HepG2 (cell line): Measurements from ENCODE around the gene MYLK3. TPM values are rescaled to one million over a fixed set of nuclear protein-coding genes. Genes with fewer than 3 reads are reported as not detected.

Experiments
- ATAC-seq: fragments of 200-7000 bp; cut with Tn5 transposase; 3 replicates; pipeline ENCODE4 v1.9.1; 2020; ENCODE audit warnings: mild to moderate bottlenecking, moderate library complexity
- BruUV-seq: library from RNA; stranded (reverse); fragments of 400-500 nt; replicated peaks from 2 replicates; lab custom pipeline; 2021; lab: Mats Ljungman, UMichigan
- CTCF ChIA-PET: fragments of 300-600 bp; formaldehyde crosslinking; extraction: SDS; loops from one replicate; lab custom pipeline; 2021; ENCODE audit warnings: low total read pairs, inconsistent platforms, low intra/inter-chr PET ratio; lab: Yijun Ruan, JAX
- POLR2A ChIA-PET: fragments of 350-600 bp; sonication (Branson Sonifier 250); formaldehyde crosslinking; loops from one replicate; lab custom pipeline; 2020; ENCODE audit warnings: antibody characterized with exemption, inconsistent platforms; lab: Yijun Ruan, JAX
- DNase-seq: peaks from one replicate; pipeline ENCODE4 v3.0.0-alpha.2; 2015; ENCODE audit warnings: low spot score
- FAIRE-seq: peaks from 3 replicates; lab custom pipeline; 2011; peaks lifted over from hg19 to GRCh38; lab: Jason Lieb, UNC
- H2AFZ ChIP-seq: one replicate; pipeline ENCODE4 v1.6.1; 2011; ENCODE audit warnings: low read length, inconsistent platforms
- H3K27ac ChIP-seq: fragments of 300-600 bp; 3 replicates; pipeline ENCODE4 v1.8.0; 2011; ENCODE audit warnings: mixed run types, mild to moderate bottlenecking, mixed read lengths, low read length, inconsistent platforms; ENCODE audit not compliant: insufficient read depth; ENCODE audit errors: extremely low read length
- H3K27me3 ChIP-seq, 2 experiments: fragments of 200-600 bp in 1 of 2; 2 replicates in 1 of 2; 3 replicates in 1 of 2; pipeline versions ENCODE4 v1.6.0 to v1.8.0; 2011; ENCODE audit warnings: low read length in 2 of 2, mild to moderate bottlenecking in 2 of 2, moderate library complexity in 2 of 2, inconsistent platforms in 1 of 2; ENCODE audit not compliant: insufficient read depth in 2 of 2, control insufficient read depth in 1 of 2
- H3K36me3 ChIP-seq, 2 experiments: fragments of 200-600 bp in 1 of 2; replicated peaks in 1 of 2; 2 replicates in 1 of 2; 3 replicates in 1 of 2; pipeline versions ENCODE4 v1.5.1 to v1.8.0; 2011; ENCODE audit warnings: low read length in 2 of 2, inconsistent platforms in 1 of 2; ENCODE audit not compliant: insufficient read depth in 2 of 2, control insufficient read depth in 1 of 2
- H3K4me1 ChIP-seq: 2 replicates; pipeline ENCODE4 v1.5.1; 2012; ENCODE audit warnings: low read length, inconsistent platforms; ENCODE audit not compliant: insufficient read depth
- H3K4me2 ChIP-seq: 2 replicates; pipeline ENCODE4 v1.6.0; 2011; ENCODE audit warnings: low read depth, low read length, inconsistent platforms
- H3K4me3 ChIP-seq, 3 experiments: fragments of 200-600 bp in 1 of 3; sonication (generic), shearing (Covaris generic) in 1 of 3; replicated peaks in 1 of 3; 2 replicates each; pipeline ENCODE4 v1.5.1; 2011 to 2016; ENCODE audit warnings: low read length in 3 of 3, inconsistent platforms in 2 of 3, low read depth in 2 of 3, mild to moderate bottlenecking in 2 of 3, control low read depth in 1 of 3, mixed read lengths in 1 of 3; ENCODE audit not compliant: insufficient read depth in 1 of 3
- H3K79me2 ChIP-seq: one replicate; pipeline ENCODE4 v1.6.1; 2011; ENCODE audit warnings: low read length, inconsistent platforms; ENCODE audit not compliant: insufficient read depth
- H3K9ac ChIP-seq: 2 replicates; pipeline ENCODE4 v1.6.0; 2011; ENCODE audit warnings: mild to moderate bottlenecking, low read depth, low read length, inconsistent platforms; ENCODE audit not compliant: insufficient read depth
- H3K9me3 ChIP-seq: 2 replicates; pipeline ENCODE4 v1.5.1; 2012; ENCODE audit warnings: mild to moderate bottlenecking, low read length
- H4K20me1 ChIP-seq: 2 replicates; pipeline ENCODE4 v1.6.0; 2011; ENCODE audit warnings: inconsistent platforms, mild to moderate bottlenecking, low read length, moderate library complexity; ENCODE audit not compliant: insufficient read depth
- BATF2 ChIP-seq: sonication (generic); formaldehyde crosslinking; IDR thresholded peaks from 2 replicates; pipeline ENCODE4 v1.8.0; 2022; ENCODE audit warnings: mild to moderate bottlenecking, missing genetic modification reagents, moderate library complexity
- HNF4G ChIP-seq, 2 experiments: sonication (generic) in 1 of 2; formaldehyde crosslinking in 1 of 2; IDR thresholded peaks; 2 replicates each; pipeline versions ENCODE4 v1.4.0 to v1.6.1; 2011 to 2020; ENCODE audit warnings: borderline replicate concordance in 2 of 2, low read depth in 2 of 2, mild to moderate bottlenecking in 2 of 2, low read length in 1 of 2, missing genetic modification reagents in 1 of 2, moderate library complexity in 1 of 2
- IKZF1 ChIP-seq: fragments of 450-650 bp; IDR thresholded peaks from 2 replicates; pipeline ENCODE4 v1.7.1; 2016
- MAFG ChIP-seq: sonication (generic); formaldehyde crosslinking; IDR thresholded peaks from 2 replicates; pipeline ENCODE4 v1.5.1; 2020; ENCODE audit warnings: mild to moderate bottlenecking, missing genetic modification reagents
- MED13 ChIP-seq: sonication (generic); formaldehyde crosslinking; IDR thresholded peaks from 2 replicates; pipeline ENCODE4 v1.5.0; 2020; ENCODE audit warnings: missing genetic modification reagents
- MTA3 ChIP-seq: sonication (generic); formaldehyde crosslinking; IDR thresholded peaks from 2 replicates; pipeline ENCODE4 v1.4.0; 2020; ENCODE audit warnings: missing genetic modification reagents
- MXD4 ChIP-seq: IDR thresholded peaks from 2 replicates; pipeline ENCODE4 v1.6.1; 2016; ENCODE audit warnings: mild to moderate bottlenecking, missing biosample characterization, missing genetic modification reagents
- SRY ChIP-seq: sonication (generic); formaldehyde crosslinking; IDR thresholded peaks from 2 replicates; pipeline ENCODE4 v1.8.0; 2022; ENCODE audit warnings: mild to moderate bottlenecking, missing genetic modification reagents
- ZHX2 ChIP-seq, 2 experiments: sonication (generic) in 1 of 2; formaldehyde crosslinking in 1 of 2; IDR thresholded peaks; 2 replicates each; pipeline versions ENCODE4 v1.6.1 to v1.9.0; 2014 to 2022; ENCODE audit warnings: antibody characterized with exemption in 1 of 2, borderline replicate concordance in 1 of 2, inconsistent platforms in 1 of 2, low read depth in 1 of 2, missing genetic modification reagents in 1 of 2
- ZNF431 ChIP-seq: sonication (generic); formaldehyde crosslinking; IDR thresholded peaks from 2 replicates; pipeline ENCODE4 v1.9.0; 2022; ENCODE audit warnings: missing genetic modification reagents, low read depth, mild to moderate bottlenecking, borderline replicate concordance
- ZNF512 ChIP-seq: sonication (generic); formaldehyde crosslinking; IDR thresholded peaks from 2 replicates; pipeline ENCODE4 v1.4.0; 2020; ENCODE audit warnings: mild to moderate bottlenecking, missing genetic modification reagents
- ZNF574 ChIP-seq: sonication (generic); formaldehyde crosslinking; IDR thresholded peaks from 2 replicates; pipeline ENCODE4 v1.4.0; 2020; ENCODE audit warnings: missing genetic modification reagents
- ZNF775 ChIP-seq: sonication (generic); formaldehyde crosslinking; IDR thresholded peaks from 2 replicates; pipeline ENCODE4 v1.4.0; 2020; ENCODE audit warnings: missing genetic modification reagents, mild to moderate bottlenecking, moderate library complexity, borderline replicate concordance
- WGBS: methylation state at CpG from one replicate; pipeline ENCODE4 v1.1.6; 2017; ENCODE audit warnings: low lambda C conversion rate; 5-methylcytosine and 5-hydroxymethylcytosine counted together
- in situ Hi-C: cut with HindIII; loops from 2 replicates; pipeline ENCODE4 v1.10.0; 2017; ENCODE audit warnings: low pct_unique_long_range_greater_than_20kb; ENCODE audit not compliant: extremely low pct_ligation_motif_present
- intact Hi-C: fragments of 100-400 bp; cut with micrococcal nuclease; formaldehyde crosslinking; loops from one replicate; pipeline ENCODE4 v1.10.0; 2022; ENCODE audit not compliant: unreplicated experiment
- polyA plus RNA-seq, 8 experiments: library from polyadenylated mRNA; depleted of rRNA in 3 of 8; stranded (reverse) in 7 of 8; unstranded in 1 of 8; fragments of >200 nt; fragmentation: Illumina TruSeq in 4 of 8; extraction: Trizol in 4 of 8; gene quantifications; 2 replicates each; pipeline versions ENCODE4 v1.2.1 to v1.2.3, GENCODE V29; 2011 to 2016; ENCODE audit warnings: low read depth in 4 of 8, missing spikeins in 1 of 8, mixed read lengths in 1 of 8; ENCODE audit not compliant: insufficient read depth in 1 of 8
- total RNA-seq, 5 experiments: library from RNA; depleted of rRNA; stranded (reverse); fragments of >200 nt; fragmentation: Illumina TruSeq; extraction: Trizol; gene quantifications; 2 replicates each; pipeline ENCODE4 v1.2.3, GENCODE V29; 2016; ENCODE audit warnings: low read depth in 1 of 5

The MYLK3 gene
- total and polyA plus RNA-seq, 2 of the 13 experiments (the other 11 are each of a cell fraction or from before 2014, with no cell fraction given): 0.04 to 0.18 TPM

GRCh38 chr16:46730126-46730525 lies 18.0 kb downstream of the MYLK3 start:
- no peak overlapping the region for H2AFZ ChIP-seq
- no peak overlapping the region for H3K4me2 ChIP-seq
- H3K27ac ChIP-seq: no peak overlapping the region
- no peaks in the 10 kb centered on the region for H3K36me3 ChIP-seq
- in situ Hi-C loops: no loop called here
- intact Hi-C loops: no loop called here
- no peaks in the 10 kb centered on the region for H3K79me2 ChIP-seq
- 54% methylated on average over 8 of the region's 8 CpGs for WGBS
- H3K4me3 ChIP-seq: no peak overlapping the region
- FAIRE-seq: no peak
- H3K9ac ChIP-seq: no peak overlapping the region
- POLR2A ChIA-PET: no interaction called here
- DNase-seq: no peak
- no peaks in the 10 kb centered on the region for H3K4me1 ChIP-seq
- CTCF ChIA-PET: no interaction called here
- H4K20me1 ChIP-seq: no peaks in the 10 kb centered on the region
- ATAC-seq: no peak
- BruUV-seq: no TSS peak
- peaks cover 3 to 23% of the 10 kb centered on the region in 2 experiments; a peak in 2 of 5 replicates for H3K27me3 ChIP-seq
- H3K9me3 ChIP-seq: no peaks in the 10 kb centered on the region
- TF ChIP-seq SRY (CRISPR knock-in tag) (no peak), IKZF1 (no peak), ZNF512 (CRISPR knock-in tag) (no peak), MAFG (CRISPR knock-in tag) (no peak), ZNF431 (CRISPR knock-in tag) (no peak), ZNF574 (CRISPR knock-in tag) (no peak), ZNF775 (CRISPR knock-in tag) (no peak), MTA3 (CRISPR knock-in tag) (no peak), BATF2 (CRISPR knock-in tag) (no peak), MED13 (CRISPR knock-in tag) (no peak), HNF4G (IDR thresholded peaks at IDR 0.05; ENCODE audit: borderline replicate concordance, low read depth, low read length) (no peak), HNF4G (CRISPR knock-in tag; IDR thresholded peaks at IDR 0.05; ENCODE audit: borderline replicate concordance, low read depth) (no peak), ZHX2 (IDR thresholded peaks at IDR 0.05; ENCODE audit: low read depth) (no peak), ZHX2 (CRISPR knock-in tag; IDR thresholded peaks at IDR 0.05; ENCODE audit: borderline replicate concordance) (no peak), MXD4 (CRISPR knock-in tag) (no peak)
